AG10803 (cell line): ENCODE results near the gene E2F1.

Source experiments
- DNase-seq: peaks from one replicate; pipeline ENCODE4 v3.0.0; 2010; ENCODE audit warnings: low read depth
- H3K4me3 ChIP-seq: 2 replicates; pipeline ENCODE4 v1.5.1; 2011; ENCODE audit warnings: mild to moderate bottlenecking, low read length, control low read depth
- TF ChIP-seq, protein P1 (sequence below): conservative IDR thresholded peaks from 2 replicates; pipeline ENCODE4 v1.5.1; 2011; ENCODE audit warnings: mild to moderate bottlenecking, low read length, control low read depth, inconsistent platforms

The E2F1 gene

GRCh38 chr20:33629533-33629932, 56.7 kb downstream of the E2F1 start:
- TF ChIP-seq, protein P1, sequence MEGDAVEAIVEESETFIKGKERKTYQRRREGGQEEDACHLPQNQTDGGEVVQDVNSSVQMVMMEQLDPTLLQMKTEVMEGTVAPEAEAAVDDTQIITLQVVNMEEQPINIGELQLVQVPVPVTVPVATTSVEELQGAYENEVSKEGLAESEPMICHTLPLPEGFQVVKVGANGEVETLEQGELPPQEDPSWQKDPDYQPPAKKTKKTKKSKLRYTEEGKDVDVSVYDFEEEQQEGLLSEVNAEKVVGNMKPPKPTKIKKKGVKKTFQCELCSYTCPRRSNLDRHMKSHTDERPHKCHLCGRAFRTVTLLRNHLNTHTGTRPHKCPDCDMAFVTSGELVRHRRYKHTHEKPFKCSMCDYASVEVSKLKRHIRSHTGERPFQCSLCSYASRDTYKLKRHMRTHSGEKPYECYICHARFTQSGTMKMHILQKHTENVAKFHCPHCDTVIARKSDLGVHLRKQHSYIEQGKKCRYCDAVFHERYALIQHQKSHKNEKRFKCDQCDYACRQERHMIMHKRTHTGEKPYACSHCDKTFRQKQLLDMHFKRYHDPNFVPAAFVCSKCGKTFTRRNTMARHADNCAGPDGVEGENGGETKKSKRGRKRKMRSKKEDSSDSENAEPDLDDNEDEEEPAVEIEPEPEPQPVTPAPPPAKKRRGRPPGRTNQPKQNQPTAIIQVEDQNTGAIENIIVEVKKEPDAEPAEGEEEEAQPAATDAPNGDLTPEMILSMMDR = no peak
- H3K4me3 ChIP-seq = no peak overlapping the region

DNA sequence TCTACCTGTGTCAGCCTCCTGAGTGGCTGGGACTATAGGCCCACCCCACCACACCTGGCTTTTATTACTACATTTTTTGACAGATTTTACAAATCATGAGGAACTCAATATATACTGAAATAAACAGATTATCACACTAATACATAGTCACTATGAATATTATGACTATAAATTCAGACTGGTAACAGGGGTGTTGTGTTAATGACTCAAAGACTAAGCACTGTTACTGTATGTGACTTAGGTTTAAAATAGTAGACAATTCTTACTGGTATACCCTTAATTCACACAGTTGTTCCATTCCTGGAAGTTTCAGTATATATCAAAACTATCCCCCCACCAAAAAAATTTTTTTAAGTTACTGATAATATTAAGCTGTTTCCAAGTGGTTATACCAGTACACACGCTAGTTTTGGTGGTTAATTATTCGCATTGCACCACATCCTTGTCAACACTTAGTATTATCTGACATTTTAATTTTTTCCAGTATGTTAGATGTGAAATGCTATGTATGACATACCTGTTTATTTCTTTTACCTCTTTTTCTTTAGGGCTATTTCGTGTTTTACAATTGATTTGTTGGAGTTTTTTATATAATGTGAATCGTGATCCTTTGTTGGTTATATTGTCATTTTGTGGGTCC, 58.5 kb downstream of the E2F1 start:
- no peak for DNase-seq
- no peak overlapping the region for H3K4me3 ChIP-seq
- TF ChIP-seq, protein P1 = no peak

More at GRCh38 chr20:33629533-33629932, 56.7 kb downstream of the E2F1 start:
- DNase-seq = no peak

GRCh38 chr20:33626190-33626589, 60.0 kb downstream of the E2F1 start:
- DNase-seq = no peak
- TF ChIP-seq, protein P1 = no peak

More at GRCh38 chr20:33626190-33626589, 60.0 kb downstream of the E2F1 start:
- H3K4me3 ChIP-seq = no peak overlapping the region
